Right lobe of liver (tissue), 4 donors: Measurements from ENCODE around the gene SCCPDH.

Experiments used
- POLR2A ChIP-seq: fragments of 450-650 bp; IDR thresholded peaks from one replicate; pipeline ENCODE4 v1.6.1; 2017; ENCODE audit warnings: antibody characterized with exemption, mild to moderate bottlenecking
- TF ChIP-seq, protein P1 (sequence below), 4 donors: fragments of 200-600 bp in 3 of 4; fragments of 450-650 bp in 1 of 4; IDR thresholded peaks; one replicate each; pipeline versions ENCODE4 v1.5.1 to v1.8.0; 2016 to 2022; ENCODE audit warnings: antibody characterized with exemption in 4 of 4, mild to moderate bottlenecking in 2 of 4
- donor health status: DM: no; HTN: no; CAD: no.
- donor health status: DM: no; HTN: no; CAD: no.
- donor health status: DM: no; HTN: yes; CAD: no.

DNA sequence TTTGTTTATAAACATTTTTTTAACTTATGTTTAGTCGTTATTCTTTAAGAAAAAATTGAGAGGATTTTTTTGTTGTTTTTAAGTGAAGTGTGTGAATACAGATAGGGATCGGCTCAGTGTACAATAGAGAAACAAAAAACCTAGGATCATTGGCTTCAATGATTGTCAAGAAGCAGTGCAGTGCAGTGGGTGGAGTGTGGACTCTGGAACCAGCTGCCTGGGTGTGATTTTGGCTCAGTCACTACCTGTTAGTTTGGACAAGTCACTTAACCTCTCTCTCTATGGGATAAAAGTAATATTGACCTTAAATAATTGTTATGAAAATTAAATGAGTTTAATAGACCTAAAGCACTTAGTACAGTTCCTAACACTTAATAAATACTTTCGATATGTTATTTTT lies 41.3 kb downstream of the SCCPDH start:
- TF ChIP-seq POLR2A = no peak
- TF ChIP-seq, protein P1, sequence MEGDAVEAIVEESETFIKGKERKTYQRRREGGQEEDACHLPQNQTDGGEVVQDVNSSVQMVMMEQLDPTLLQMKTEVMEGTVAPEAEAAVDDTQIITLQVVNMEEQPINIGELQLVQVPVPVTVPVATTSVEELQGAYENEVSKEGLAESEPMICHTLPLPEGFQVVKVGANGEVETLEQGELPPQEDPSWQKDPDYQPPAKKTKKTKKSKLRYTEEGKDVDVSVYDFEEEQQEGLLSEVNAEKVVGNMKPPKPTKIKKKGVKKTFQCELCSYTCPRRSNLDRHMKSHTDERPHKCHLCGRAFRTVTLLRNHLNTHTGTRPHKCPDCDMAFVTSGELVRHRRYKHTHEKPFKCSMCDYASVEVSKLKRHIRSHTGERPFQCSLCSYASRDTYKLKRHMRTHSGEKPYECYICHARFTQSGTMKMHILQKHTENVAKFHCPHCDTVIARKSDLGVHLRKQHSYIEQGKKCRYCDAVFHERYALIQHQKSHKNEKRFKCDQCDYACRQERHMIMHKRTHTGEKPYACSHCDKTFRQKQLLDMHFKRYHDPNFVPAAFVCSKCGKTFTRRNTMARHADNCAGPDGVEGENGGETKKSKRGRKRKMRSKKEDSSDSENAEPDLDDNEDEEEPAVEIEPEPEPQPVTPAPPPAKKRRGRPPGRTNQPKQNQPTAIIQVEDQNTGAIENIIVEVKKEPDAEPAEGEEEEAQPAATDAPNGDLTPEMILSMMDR (IDR thresholded peaks at IDR 0.05) = no peak
